T follicular helper cell (primary cell): ENCODE results near the gene VSIG4.

ENCODE experiments used
- DNase-seq: peaks from one replicate; pipeline ENCODE4 v3.0.0-alpha.2; 2020; ENCODE audit warnings: low read depth

Gene VSIG4

GRCh38 chrX:66023385-66024091, 16.3 kb downstream of the VSIG4 start:
- no peak for DNase-seq

GRCh38 chrX:66022632-66023384, 17.1 kb downstream of the VSIG4 start:
- no peak for DNase-seq

GRCh38 chrX:66021765-66022631, 17.9 kb downstream of the VSIG4 start:
- no peak for DNase-seq

GRCh38 chrX:66021401-66021764, 18.5 kb downstream of the VSIG4 start:
- DNase-seq, result no peak

- DNase-seq, result no peak
These were observed 19.1 kb downstream of the VSIG4 start for GRCh38 chrX:66020631-66021334.

- no peak for DNase-seq
These were observed 19.9 kb downstream of the VSIG4 start for GRCh38 chrX:66019974-66020373.

- no peak for DNase-seq
These were observed 20.6 kb downstream of the VSIG4 start for GRCh38 chrX:66019310-66019652.

GRCh38 chrX:66018585-66019309, 21.1 kb downstream of the VSIG4 start:
- DNase-seq, result no peak

- no peak for DNase-seq
These were observed 22.2 kb downstream of the VSIG4 start for GRCh38 chrX:66017659-66018170.

GRCh38 chrX:66016905-66017658, 22.8 kb downstream of the VSIG4 start:
- no peak for DNase-seq

GRCh38 chrX:66015900-66016689, 23.8 kb downstream of the VSIG4 start:
- DNase-seq, result no peak

- no peak for DNase-seq
These were observed 24.6 kb downstream of the VSIG4 start for GRCh38 chrX:66015152-66015831.

GRCh38 chrX:66014556-66014955, 25.3 kb downstream of the VSIG4 start:
- no peak for DNase-seq

GRCh38 chrX:66014084-66014483, 25.8 kb downstream of the VSIG4 start:
- no peak for DNase-seq

GRCh38 chrX:66013194-66013816, 26.6 kb downstream of the VSIG4 start:
- no peak for DNase-seq

GRCh38 chrX:66012094-66012534, 27.8 kb downstream of the VSIG4 start:
- DNase-seq, result no peak

- no peak for DNase-seq
These were observed 30.5 kb downstream of the VSIG4 start for GRCh38 chrX:66009231-66009845.
